ENCODE results near the gene CUEDC1. TPM values are rescaled to one million over a fixed set of nuclear protein-coding genes. Genes with fewer than 3 reads are reported as not detected.

Gene CUEDC1
- total RNA-seq, 1 donor = 25.7 TPM

- DNase-seq (ENCODE audit: low read depth) = no peak
- H3K4me3 ChIP-seq (ENCODE audit: low read depth, low read length) = no peak overlapping the region
- TF ChIP-seq, protein P1, sequence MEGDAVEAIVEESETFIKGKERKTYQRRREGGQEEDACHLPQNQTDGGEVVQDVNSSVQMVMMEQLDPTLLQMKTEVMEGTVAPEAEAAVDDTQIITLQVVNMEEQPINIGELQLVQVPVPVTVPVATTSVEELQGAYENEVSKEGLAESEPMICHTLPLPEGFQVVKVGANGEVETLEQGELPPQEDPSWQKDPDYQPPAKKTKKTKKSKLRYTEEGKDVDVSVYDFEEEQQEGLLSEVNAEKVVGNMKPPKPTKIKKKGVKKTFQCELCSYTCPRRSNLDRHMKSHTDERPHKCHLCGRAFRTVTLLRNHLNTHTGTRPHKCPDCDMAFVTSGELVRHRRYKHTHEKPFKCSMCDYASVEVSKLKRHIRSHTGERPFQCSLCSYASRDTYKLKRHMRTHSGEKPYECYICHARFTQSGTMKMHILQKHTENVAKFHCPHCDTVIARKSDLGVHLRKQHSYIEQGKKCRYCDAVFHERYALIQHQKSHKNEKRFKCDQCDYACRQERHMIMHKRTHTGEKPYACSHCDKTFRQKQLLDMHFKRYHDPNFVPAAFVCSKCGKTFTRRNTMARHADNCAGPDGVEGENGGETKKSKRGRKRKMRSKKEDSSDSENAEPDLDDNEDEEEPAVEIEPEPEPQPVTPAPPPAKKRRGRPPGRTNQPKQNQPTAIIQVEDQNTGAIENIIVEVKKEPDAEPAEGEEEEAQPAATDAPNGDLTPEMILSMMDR (IDR thresholded peaks at IDR 0.05; ENCODE audit: insufficient read depth, low read length) = no peak
These were observed 43.8 kb upstream of the CUEDC1 start for GRCh38 chr17:57999010-57999495.

GRCh38 chr17:57997085-57997809 lies 42.0 kb upstream of the CUEDC1 start:
- DNase-seq (ENCODE audit: low read depth) = no peak
- TF ChIP-seq, protein P1 (IDR thresholded peaks at IDR 0.05; ENCODE audit: insufficient read depth, low read length) = no peak
- no peak overlapping the region for H3K4me3 ChIP-seq (ENCODE audit: low read depth, low read length)

DNA sequence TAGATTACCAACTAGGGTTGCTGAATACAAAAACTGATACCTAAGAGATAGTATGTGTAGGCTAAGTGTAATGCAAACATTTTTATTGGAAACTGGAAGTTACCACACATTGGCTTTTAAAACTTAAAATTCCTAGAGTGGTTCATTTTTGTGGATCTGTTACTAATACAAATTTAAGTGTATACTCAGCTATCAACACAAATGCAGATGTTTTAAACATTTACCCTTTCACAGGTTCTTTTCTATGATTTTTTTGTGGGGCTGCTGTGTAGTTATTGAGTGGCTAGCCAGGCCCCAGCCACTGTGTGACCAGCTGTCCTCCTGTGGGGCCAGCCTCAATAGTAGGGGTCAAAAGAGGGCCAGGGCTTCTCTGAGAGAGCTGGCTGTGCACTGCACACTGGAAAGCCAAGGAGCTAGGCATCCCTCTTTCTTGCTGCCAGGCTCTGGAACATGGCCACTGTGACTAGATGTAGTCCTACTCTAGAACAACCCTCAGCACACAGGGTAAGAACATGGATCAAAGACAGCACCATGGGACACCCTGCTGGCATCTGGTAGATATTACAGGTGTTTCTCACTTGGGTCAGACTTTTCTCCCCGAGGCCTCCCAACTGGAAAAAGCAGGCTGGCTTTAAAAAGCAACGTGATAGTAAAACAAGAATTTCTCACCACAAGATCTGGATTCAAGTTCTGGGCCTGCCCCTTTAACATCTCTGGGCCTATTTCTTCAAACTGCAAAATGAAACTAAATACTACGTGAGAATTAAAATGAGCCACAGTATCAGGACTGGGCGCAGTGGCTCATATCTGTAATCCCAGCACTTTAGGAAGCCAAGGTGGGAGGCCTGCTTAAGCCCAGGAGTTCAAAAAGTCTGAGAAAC lies 40.1 kb upstream of the CUEDC1 start:
- TF ChIP-seq, protein P1 (IDR thresholded peaks at IDR 0.05; ENCODE audit: insufficient read depth, low read length) = peak; percentile 73
- H3K4me3 ChIP-seq (ENCODE audit: low read depth, low read length) = no peak overlapping the region
- DNase-seq (ENCODE audit: low read depth) = peak; percentile 87

DNA sequence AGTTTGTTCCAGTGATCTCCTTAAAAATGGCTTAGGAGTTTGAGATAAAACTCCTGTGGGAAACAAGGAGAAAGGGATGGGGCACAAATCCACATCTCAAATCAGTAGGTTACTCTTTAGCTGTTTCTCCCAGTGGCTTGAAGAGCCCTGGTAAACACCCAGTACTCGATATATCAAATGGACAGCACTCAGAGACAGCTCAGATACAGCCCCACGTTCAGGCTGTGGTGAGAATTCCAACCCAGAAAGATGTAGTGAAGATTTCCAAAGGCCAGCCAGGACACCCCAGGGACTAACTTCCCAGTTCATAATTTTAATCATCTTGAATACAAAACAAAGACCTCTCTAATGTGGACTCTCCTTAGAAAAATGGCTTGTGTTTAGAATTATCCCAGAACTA lies 39.2 kb upstream of the CUEDC1 start:
- no peak for DNase-seq (ENCODE audit: low read depth)
- H3K4me3 ChIP-seq (ENCODE audit: low read depth, low read length) = no peak overlapping the region
- TF ChIP-seq, protein P1 (IDR thresholded peaks at IDR 0.05; ENCODE audit: insufficient read depth, low read length) = no peak

DNA sequence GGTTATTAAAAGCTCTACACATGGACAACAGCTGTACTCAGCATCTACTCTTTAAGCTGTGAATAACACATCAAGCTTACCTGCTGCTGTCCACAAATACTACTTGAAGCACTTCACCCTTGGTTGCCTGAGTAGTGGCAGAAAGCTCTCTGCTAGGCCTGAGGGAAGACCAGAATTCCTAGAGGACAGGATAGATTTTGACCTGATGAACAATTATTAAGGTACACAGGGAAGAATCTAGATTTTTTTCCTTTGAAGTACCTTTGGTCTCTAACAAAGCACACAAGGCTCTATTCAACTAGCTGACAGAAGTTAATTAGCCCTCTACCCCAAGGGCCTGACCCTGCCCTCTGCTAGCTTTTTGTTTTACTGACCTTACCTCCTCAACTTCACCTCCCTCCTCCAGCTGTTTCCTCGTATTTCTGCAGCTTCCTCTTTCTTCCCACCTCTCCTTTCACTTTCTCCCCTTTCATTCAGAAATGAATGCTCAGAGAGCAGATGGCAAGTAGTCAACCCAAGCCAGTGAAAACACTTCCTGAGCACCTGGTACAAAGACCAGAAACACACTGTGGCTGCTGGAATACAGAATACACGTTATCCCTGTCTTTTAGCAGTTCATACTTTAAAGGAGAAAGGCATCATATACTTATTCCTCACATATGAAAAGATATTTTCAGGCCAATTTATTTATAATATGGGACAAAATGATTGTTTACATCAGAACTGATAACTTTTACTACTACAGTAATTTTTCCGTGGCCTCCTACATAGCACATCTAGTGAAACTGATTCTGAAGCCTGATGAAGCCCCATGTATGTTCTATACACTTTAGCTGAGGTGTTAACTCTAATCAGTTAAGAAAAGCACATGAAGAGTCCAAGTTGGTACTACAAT lies 38.5 kb upstream of the CUEDC1 start:
- no peak overlapping the region for H3K4me3 ChIP-seq (ENCODE audit: low read depth, low read length)
- no peak for DNase-seq (ENCODE audit: low read depth)
- TF ChIP-seq, protein P1 (IDR thresholded peaks at IDR 0.05; ENCODE audit: insufficient read depth, low read length) = no peak

GRCh38 chr17:57991537-57991936 lies 36.3 kb upstream of the CUEDC1 start:
- TF ChIP-seq, protein P1 (IDR thresholded peaks at IDR 0.05; ENCODE audit: insufficient read depth, low read length) = no peak
- no peak for DNase-seq (ENCODE audit: low read depth)
- no peak overlapping the region for H3K4me3 ChIP-seq (ENCODE audit: low read depth, low read length)
